K562 (cell line): ENCODE measurements around the gene DCTN5. TPM values are rescaled to one million over a fixed set of nuclear protein-coding genes. Genes with fewer than 3 reads are reported as not detected.

Source experiments
- ASH1L ChIP-seq: fragments of 450-650 bp; IDR thresholded peaks from 2 replicates; pipeline ENCODE4 v1.6.1; 2018; ENCODE audit warnings: borderline replicate concordance, mild to moderate bottlenecking, low read depth; ENCODE audit not compliant: partially characterized antibody
- E2F3 ChIP-seq: fragments of 250-450 bp; sonication (Bioruptor Pico); IDR thresholded peaks from 2 replicates; pipeline ENCODE4 v1.4.0; 2020; ENCODE audit warnings: mild to moderate bottlenecking
- GTF2E2 ChIP-seq: fragments of 200-800 bp; sonication (Bioruptor generic); IDR thresholded peaks from 2 replicates; pipeline ENCODE4 v1.6.1; 2016; ENCODE audit warnings: missing genetic modification characterization, missing compliant biosample characterization
- HSF4 ChIP-seq: fragments of 250-450 bp; sonication (Bioruptor Pico); IDR thresholded peaks from 2 replicates; pipeline ENCODE4 v2.1.2; 2022; ENCODE audit warnings: mild to moderate bottlenecking, moderate library complexity, borderline replicate concordance
- KAT7 ChIP-seq: sonication (generic); formaldehyde crosslinking; IDR thresholded peaks from 2 replicates; pipeline ENCODE4 v1.8.0; 2022; ENCODE audit warnings: missing genetic modification reagents, mild to moderate bottlenecking, borderline replicate concordance
- NR2F6 ChIP-seq: fragments of 450-650 bp; formaldehyde crosslinking; IDR thresholded peaks from 2 replicates; pipeline ENCODE4 v1.4.0; 2020; ENCODE audit warnings: mild to moderate bottlenecking
- RBFOX2 ChIP-seq: fragments of 200-400 bp; formaldehyde crosslinking; IDR thresholded peaks from 2 replicates; pipeline ENCODE4 v1.6.1; 2017; ENCODE audit warnings: low read depth, mild to moderate bottlenecking, low read length, moderate library complexity
- RCOR1 ChIP-seq, 2 experiments: IDR thresholded peaks; 2 replicates each; pipeline ENCODE4 v1.6.1; 2012; ENCODE audit warnings: low read depth in 2 of 2, low read length in 2 of 2, borderline replicate concordance in 1 of 2, improper control_type of control experiment in 1 of 2
- SPI1 ChIP-seq: IDR thresholded peaks from 2 replicates; pipeline ENCODE4 v1.6.1; 2011; ENCODE audit warnings: low read depth, low read length, control low read depth, borderline replicate concordance
- YBX1 ChIP-seq: fragments of 450-650 bp; IDR thresholded peaks from 2 replicates; pipeline ENCODE4 v1.7.1; 2016; ENCODE audit warnings: mild to moderate bottlenecking
- YY1 ChIP-seq, 3 experiments: IDR thresholded peaks; 2 replicates each; pipeline ENCODE4 v1.6.1; 2011; ENCODE audit warnings: low read length in 2 of 3, mild to moderate bottlenecking in 2 of 3, moderate library complexity in 2 of 3, borderline replicate concordance in 1 of 3, control low read depth in 1 of 3, low read depth in 1 of 3; ENCODE audit not compliant: insufficient read depth in 3 of 3, insufficient replicate concordance in 2 of 3, control insufficient read depth in 1 of 3, insufficient read length in 1 of 3; ENCODE audit errors: extremely low read depth in 1 of 3
- ZEB2 ChIP-seq: fragments of 450-650 bp; IDR thresholded peaks from 2 replicates; pipeline ENCODE4 v1.6.1; 2016
- ZNF12 ChIP-seq: sonication (generic); formaldehyde crosslinking; IDR thresholded peaks from 2 replicates; pipeline ENCODE4 v1.4.0; 2020; ENCODE audit warnings: mild to moderate bottlenecking, missing genetic modification reagents
- polyA plus RNA-seq, 8 experiments: library from polyadenylated mRNA; depleted of rRNA in 4 of 8; stranded (reverse) in 5 of 8; unstranded in 3 of 8; fragments of >200 nt; fragmentation: Nextera tagmentation in 2 of 8; fragmentation: Illumina TruSeq in 1 of 8; extraction: Ambion mirVana in 2 of 8; extraction: Trizol in 1 of 8; gene quantifications; 2 replicates each; pipeline versions ENCODE4 v1.2.1 to v1.2.3, GENCODE V29; 2011 to 2014; ENCODE audit warnings: inconsistent platforms in 1 of 8, missing spikeins in 1 of 8
- total RNA-seq, 7 experiments: library from RNA; depleted of rRNA in 6 of 7; stranded (reverse); fragments of >200 nt in 6 of 7; fragmentation: Illumina TruSeq in 2 of 7; extraction: Trizol in 2 of 7; gene quantifications; 2 replicates each; pipeline versions ENCODE4 v1.2.1 to v1.2.3, GENCODE V29; 2011 to 2021; ENCODE audit warnings: low replicate concordance in 1 of 7
- TF ChIP-seq, protein P1 (sequence below), 3 experiments: fragments of 200-800 bp in 1 of 3; sonication (Bioruptor generic) in 1 of 3; sonication (generic) in 1 of 3; formaldehyde crosslinking in 1 of 3; IDR thresholded peaks; 2 replicates each; pipeline versions ENCODE4 v1.6.1 to v1.8.0; 2016 to 2022; ENCODE audit warnings: mild to moderate bottlenecking in 2 of 3, missing compliant biosample characterization in 2 of 3, missing genetic modification characterization in 2 of 3, missing genetic modification reagents in 1 of 3
- TF ChIP-seq, protein P2 (sequence below): sonication (generic); formaldehyde crosslinking; IDR thresholded peaks from 2 replicates; pipeline ENCODE4 v1.8.0; 2022; ENCODE audit warnings: missing genetic modification reagents, mild to moderate bottlenecking, borderline replicate concordance
- TF ChIP-seq, protein P3 (sequence below), 2 experiments: fragments of 250-450 bp in 1 of 2; fragments of 450-650 bp in 1 of 2; sonication (Bioruptor Pico) in 1 of 2; IDR thresholded peaks; 2 replicates each; pipeline versions ENCODE4 v1.6.1 to v1.8.0; 2016 to 2021; ENCODE audit warnings: mild to moderate bottlenecking in 2 of 2, moderate library complexity in 2 of 2, missing compliant biosample characterization in 1 of 2, missing genetic modification characterization in 1 of 2

Gene DCTN5
- total and polyA plus RNA-seq, 9 of the 15 experiments (the other 6 are each of a cell fraction or from before 2014, with no cell fraction given), result 35.8 to 149 (median 75.9) TPM

DNA sequence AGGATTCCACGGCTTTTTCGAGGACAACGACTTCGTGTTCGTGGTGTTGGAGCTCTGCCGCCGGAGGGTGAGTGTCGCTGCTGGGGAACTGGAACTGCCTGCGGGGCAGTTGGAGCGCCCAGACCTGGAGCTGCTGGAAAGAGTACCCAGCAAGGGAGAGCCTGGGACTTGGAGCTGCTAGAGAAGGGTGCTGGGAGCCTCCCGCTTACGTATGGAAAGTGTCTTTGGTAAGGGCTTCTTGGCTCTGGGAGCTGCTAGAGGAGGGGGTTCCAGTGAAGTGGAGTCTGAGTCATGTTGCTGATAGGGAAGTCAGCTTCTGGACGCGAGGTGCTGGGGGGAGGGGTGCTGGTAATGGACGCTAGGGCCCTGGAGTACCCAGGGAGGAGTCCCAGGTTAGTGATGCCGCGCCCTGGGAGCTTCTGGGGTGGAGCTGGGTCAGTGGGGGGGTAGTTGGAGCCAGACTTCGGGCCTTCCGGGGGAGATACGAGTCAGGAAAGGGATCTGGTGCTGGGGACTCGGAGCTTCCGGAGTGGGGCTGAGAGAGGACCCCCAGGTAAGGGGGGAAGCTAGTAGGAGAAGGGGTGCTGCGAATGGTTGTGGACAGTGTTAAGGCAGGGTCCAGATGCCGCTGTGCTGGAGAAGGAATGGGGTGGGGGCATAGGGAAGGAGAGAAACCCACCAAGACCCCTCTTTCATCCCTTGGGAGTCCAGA is 38.2 kb downstream of the DCTN5 start (continued):
- TF ChIP-seq KAT7 (CRISPR knock-in tag) (0 out of 2 replicates have a peak, but pooled peaks have one; percentile 77), NR2F6 (CRISPR knock-in tag) (no peak), YBX1 (no peak), YY1 (IDR thresholded peaks at IDR 0.05; ENCODE audit: borderline replicate concordance in 1 of 3, control insufficient read depth in 1 of 3, extremely low read depth in 1 of 3, insufficient read depth in 3 of 3, insufficient read length in 1 of 3, insufficient replicate concordance in 2 of 3, low read depth in 1 of 3, low read length in 2 of 3) (peak; percentile 45 to 87 (median 63)), HSF4 (CRISPR knock-in tag) (no peak), RBFOX2 (peak; percentile 69), ASH1L (no peak), GTF2E2 (tag) (peak; percentile 56; the same call in 1 of the 2 replicates), ZEB2 (peak; percentile 43; the same call in 1 of the 2 replicates), ZNF12 (CRISPR knock-in tag) (0 out of 2 replicates have a peak, but pooled peaks have one; percentile 52), E2F3 (no peak), SPI1 (peak; percentile 80), RCOR1 (IDR thresholded peaks at IDR 0.05; ENCODE audit: borderline replicate concordance in 1 of 2, low read depth in 2 of 2, low read length in 2 of 2) (peak in 1 of 2 experiments; percentile 46; a peak in 1 of 4 replicates)
- TF ChIP-seq, protein P1, sequence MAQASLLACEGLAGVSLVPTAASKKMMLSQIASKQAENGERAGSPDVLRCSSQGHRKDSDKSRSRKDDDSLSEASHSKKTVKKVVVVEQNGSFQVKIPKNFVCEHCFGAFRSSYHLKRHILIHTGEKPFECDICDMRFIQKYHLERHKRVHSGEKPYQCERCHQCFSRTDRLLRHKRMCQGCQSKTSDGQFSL (CRISPR knock-in tag; IDR thresholded peaks at IDR 0.05), result peak; percentile 88
- TF ChIP-seq, protein P1 (tag; IDR thresholded peaks at IDR 0.05), result peak in 1 of 2 experiments; percentile 79; a peak in 2 of 4 replicates
- TF ChIP-seq, protein P2, sequence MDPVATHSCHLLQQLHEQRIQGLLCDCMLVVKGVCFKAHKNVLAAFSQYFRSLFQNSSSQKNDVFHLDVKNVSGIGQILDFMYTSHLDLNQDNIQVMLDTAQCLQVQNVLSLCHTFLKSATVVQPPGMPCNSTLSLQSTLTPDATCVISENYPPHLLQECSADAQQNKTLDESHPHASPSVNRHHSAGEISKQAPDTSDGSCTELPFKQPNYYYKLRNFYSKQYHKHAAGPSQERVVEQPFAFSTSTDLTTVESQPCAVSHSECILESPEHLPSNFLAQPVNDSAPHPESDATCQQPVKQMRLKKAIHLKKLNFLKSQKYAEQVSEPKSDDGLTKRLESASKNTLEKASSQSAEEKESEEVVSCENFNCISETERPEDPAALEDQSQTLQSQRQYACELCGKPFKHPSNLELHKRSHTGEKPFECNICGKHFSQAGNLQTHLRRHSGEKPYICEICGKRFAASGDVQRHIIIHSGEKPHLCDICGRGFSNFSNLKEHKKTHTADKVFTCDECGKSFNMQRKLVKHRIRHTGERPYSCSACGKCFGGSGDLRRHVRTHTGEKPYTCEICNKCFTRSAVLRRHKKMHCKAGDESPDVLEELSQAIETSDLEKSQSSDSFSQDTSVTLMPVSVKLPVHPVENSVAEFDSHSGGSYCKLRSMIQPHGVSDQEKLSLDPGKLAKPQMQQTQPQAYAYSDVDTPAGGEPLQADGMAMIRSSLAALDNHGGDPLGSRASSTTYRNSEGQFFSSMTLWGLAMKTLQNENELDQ, result 0 out of 2 replicates have a peak, but pooled peaks have one; percentile 1
- TF ChIP-seq, protein P3, sequence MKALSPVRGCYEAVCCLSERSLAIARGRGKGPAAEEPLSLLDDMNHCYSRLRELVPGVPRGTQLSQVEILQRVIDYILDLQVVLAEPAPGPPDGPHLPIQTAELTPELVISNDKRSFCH (CRISPR knock-in tag; IDR thresholded peaks at IDR 0.05), result no peak
- TF ChIP-seq, protein P3 (tag; IDR thresholded peaks at IDR 0.05), result no peak
